Activated naive CD8-positive, alpha-beta T cell treated with anti-CD3 and anti-CD28 coated beads, Interleukin-2, amount 50 U/mL, for 24 hours (primary cell): ENCODE measurements around the gene CTNNB1.

Source experiments
- ATAC-seq: fragments of 150-1000 bp; cut with Tn5 transposase; one replicate; pipeline ENCODE4 v1.10.0; 2021
- DNase-seq: peaks from one replicate; pipeline ENCODE4 v3.0.0; 2021
- H3K27ac Mint-ChIP-seq: one replicate; pipeline ENCODE4 v1.8.0; 2021; ENCODE audit warnings: mild to moderate bottlenecking, mixed read lengths
- H3K27me3 Mint-ChIP-seq: one replicate; pipeline ENCODE4 v1.8.0; 2021; ENCODE audit warnings: mixed read lengths
- H3K36me3 Mint-ChIP-seq: one replicate; pipeline ENCODE4 v1.8.0; 2021; ENCODE audit warnings: low read depth, mixed read lengths
- H3K4me1 Mint-ChIP-seq: one replicate; pipeline ENCODE4 v1.8.0; 2021; ENCODE audit warnings: mixed read lengths
- H3K4me3 Mint-ChIP-seq: one replicate; pipeline ENCODE4 v1.8.0; 2021; ENCODE audit warnings: mild to moderate bottlenecking, moderate library complexity, mixed read lengths
- H3K9me3 Mint-ChIP-seq: one replicate; pipeline ENCODE4 v1.8.0; 2021; ENCODE audit warnings: mixed read lengths

The CTNNB1 gene

DNA sequence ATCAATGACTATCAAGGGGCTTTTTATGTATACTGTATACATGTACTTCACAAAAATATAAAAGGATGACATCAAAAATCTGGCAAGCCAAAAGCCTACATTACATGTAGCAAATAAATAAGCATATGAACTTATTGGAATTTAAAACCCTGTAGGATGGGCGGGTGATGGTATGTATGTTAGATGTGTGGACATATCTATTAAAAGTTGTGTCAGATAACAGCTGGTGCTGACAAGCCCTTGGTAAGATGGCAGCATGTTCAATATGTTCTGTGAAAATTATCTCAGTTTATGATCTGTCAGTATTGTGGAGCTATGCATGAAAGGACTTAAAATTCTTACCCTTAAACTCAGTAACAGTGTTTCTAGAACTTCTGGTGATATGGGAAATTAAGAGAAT is 20.1 kb downstream of the CTNNB1 start:
- Mint-ChIP-seq H3K27me3 (no peaks in the 10 kb centered on the region), H3K4me1 (peaks cover 77% of the 10 kb centered on the region), H3K36me3 (peaks cover 19% of the 10 kb centered on the region), H3K27ac (peak overlapping the region; percentile 74), H3K9me3 (no peaks in the 10 kb centered on the region), H3K4me3 (no peak overlapping the region)
- DNase-seq (no peak), ATAC-seq (no peak)

DNA sequence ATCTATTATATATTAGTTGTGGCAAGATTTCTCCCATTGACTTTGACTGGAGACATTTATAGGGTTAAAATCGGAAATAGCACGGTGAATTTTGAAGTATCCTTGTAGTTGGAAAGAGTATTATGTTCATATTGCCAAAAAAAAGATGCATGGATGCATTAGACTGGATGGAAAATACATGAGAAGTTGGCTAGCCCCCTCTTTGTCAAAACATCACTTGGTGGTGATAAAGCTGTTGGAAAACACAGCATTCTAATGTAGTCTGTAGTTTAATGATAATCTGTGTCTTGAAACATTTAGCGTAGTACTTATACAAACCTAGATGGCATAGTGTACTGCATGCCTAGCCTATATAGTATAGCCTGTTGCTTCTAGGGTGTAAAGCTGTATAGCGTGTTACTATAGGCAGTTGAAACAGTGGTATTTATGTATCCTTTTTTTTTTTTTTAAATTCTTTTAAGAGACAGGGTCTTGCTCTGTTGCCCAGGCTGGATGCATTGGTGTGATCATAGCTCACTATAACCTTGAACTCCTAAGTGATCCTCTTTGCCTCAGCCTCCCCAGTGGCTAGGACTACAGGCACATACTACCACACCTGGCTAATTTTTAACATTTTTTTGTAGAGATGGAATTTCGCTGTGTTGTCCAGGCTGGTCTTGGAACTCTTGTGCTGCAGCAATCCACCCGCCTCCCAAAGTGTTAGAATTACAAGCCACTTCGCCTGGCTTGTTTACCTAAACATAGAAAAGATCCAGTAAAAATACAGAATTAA is 21.8 kb downstream of the CTNNB1 start:
- Mint-ChIP-seq H3K27me3 (no peaks in the 10 kb centered on the region), H3K4me3 (no peak overlapping the region), H3K4me1 (peaks cover 67% of the 10 kb centered on the region), H3K36me3 (peaks cover 31% of the 10 kb centered on the region), H3K27ac (peak overlapping the region; percentile 16), H3K9me3 (no peaks in the 10 kb centered on the region)
- no peak for ATAC-seq
- no peak for DNase-seq

DNA sequence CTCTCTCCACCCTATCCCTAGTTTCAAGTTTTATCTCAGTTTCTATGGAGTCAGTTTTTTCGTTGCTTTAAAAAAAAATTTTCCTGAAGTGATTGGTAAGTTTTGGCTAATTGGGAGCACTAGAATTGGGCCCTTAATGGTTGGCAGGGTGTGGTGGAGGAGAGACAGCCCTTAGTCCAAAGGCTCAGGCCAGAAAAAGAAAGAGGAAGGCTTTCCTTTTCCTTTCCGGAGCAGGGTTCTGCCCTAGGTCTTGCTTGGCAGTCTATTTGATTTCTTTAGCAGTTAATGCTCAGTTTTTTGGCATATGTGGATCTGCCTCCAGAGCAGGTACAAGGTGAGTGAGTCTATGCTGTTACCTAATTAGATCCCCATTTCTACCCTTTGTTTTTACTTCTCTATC is 22.7 kb downstream of the CTNNB1 start:
- ATAC-seq (no peak), DNase-seq (no peak)
- no peak overlapping the region for H3K4me3 Mint-ChIP-seq
- no peaks in the 10 kb centered on the region for H3K27me3 Mint-ChIP-seq
- H3K36me3 Mint-ChIP-seq, result peaks cover 40% of the 10 kb centered on the region
- peaks cover 62% of the 10 kb centered on the region for H3K4me1 Mint-ChIP-seq
- no peaks in the 10 kb centered on the region for H3K9me3 Mint-ChIP-seq
- H3K27ac Mint-ChIP-seq, result peak overlapping the region; percentile 10

DNA sequence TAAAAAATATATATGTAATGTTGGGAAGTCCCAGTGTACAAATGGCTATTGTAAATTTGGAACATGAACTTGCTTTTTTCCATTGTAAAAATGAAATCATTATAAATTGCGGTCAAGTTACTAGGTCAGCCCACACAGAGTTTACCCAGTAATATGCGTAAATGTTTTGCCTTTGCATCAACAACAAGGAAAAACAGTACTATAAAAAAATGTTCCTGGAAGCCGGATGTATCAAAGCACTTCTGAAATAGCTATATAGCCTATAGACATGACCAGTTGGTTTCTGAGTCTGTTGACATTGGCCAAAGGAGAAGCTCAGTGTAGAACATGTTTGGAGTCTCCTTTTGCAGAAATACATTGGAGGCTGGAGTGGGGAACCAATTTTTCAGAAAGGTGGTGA is 23.2 kb downstream of the CTNNB1 start:
- no peak overlapping the region for H3K27ac Mint-ChIP-seq
- no peaks in the 10 kb centered on the region for H3K9me3 Mint-ChIP-seq
- H3K4me3 Mint-ChIP-seq, result no peak overlapping the region

DNA sequence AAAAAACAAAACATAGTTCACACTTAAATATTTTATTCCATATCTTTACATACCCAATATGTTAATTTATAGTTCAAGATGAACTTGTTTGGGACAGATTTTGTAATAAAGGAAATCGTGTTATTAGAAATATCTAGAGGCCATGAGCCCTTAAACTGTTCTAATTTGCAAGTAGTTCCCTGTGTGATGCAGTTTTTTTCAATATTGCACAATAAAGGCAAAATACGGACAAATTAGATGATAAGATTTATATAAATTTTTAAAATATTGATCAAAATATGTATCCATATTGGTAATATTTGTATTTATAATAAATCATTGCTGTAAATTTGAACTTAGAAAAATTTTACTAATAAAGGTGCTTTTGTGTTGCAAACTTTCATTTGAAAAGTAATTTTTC is 23.8 kb downstream of the CTNNB1 start:
- no peak overlapping the region for H3K27ac Mint-ChIP-seq
- no peaks in the 10 kb centered on the region for H3K9me3 Mint-ChIP-seq
- DNase-seq (no peak), ATAC-seq (no peak)
- H3K36me3 Mint-ChIP-seq, result peaks cover 48% of the 10 kb centered on the region
- H3K4me3 Mint-ChIP-seq, result no peak overlapping the region
- H3K27me3 Mint-ChIP-seq, result no peaks in the 10 kb centered on the region
- H3K4me1 Mint-ChIP-seq, result peaks cover 51% of the 10 kb centered on the region

More for the DNA sequence above, 23.2 kb downstream of the CTNNB1 start:
- ATAC-seq, result no peak
- no peak for DNase-seq
- Mint-ChIP-seq H3K4me1 (peaks cover 57% of the 10 kb centered on the region), H3K36me3 (peaks cover 43% of the 10 kb centered on the region), H3K27me3 (no peaks in the 10 kb centered on the region)

DNA sequence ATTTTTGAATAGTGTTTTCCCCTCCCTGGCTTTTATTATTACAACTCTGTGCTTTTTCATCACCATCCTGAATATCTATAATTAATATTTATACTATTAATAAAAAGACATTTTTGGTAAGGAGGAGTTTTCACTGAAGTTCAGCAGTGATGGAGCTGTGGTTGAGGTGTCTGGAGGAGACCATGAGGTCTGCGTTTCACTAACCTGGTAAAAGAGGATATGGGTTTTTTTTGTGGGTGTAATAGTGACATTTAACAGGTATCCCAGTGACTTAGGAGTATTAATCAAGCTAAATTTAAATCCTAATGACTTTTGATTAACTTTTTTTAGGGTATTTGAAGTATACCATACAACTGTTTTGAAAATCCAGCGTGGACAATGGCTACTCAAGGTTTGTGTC is 24.4 kb downstream of the CTNNB1 start:
- no peak for ATAC-seq
- Mint-ChIP-seq H3K27me3 (no peaks in the 10 kb centered on the region), H3K9me3 (no peaks in the 10 kb centered on the region), H3K27ac (peak overlapping the region; percentile 22), H3K4me3 (no peak overlapping the region), H3K4me1 (peaks cover 50% of the 10 kb centered on the region), H3K36me3 (peaks cover 54% of the 10 kb centered on the region)
- no peak for DNase-seq

DNA sequence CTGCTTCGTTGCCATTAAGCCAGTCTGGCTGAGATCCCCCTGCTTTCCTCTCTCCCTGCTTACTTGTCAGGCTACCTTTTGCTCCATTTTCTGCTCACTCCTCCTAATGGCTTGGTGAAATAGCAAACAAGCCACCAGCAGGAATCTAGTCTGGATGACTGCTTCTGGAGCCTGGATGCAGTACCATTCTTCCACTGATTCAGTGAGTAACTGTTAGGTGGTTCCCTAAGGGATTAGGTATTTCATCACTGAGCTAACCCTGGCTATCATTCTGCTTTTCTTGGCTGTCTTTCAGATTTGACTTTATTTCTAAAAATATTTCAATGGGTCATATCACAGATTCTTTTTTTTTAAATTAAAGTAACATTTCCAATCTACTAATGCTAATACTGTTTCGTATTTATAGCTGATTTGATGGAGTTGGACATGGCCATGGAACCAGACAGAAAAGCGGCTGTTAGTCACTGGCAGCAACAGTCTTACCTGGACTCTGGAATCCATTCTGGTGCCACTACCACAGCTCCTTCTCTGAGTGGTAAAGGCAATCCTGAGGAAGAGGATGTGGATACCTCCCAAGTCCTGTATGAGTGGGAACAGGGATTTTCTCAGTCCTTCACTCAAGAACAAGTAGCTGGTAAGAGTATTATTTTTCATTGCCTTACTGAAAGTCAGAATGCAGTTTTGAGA is 25.0 kb downstream of the CTNNB1 start:
- ATAC-seq (no peak), DNase-seq (no peak)
- Mint-ChIP-seq H3K9me3 (no peaks in the 10 kb centered on the region), H3K27ac (peak overlapping the region; percentile 22), H3K27me3 (no peaks in the 10 kb centered on the region), H3K4me1 (peaks cover 45% of the 10 kb centered on the region), H3K36me3 (peaks cover 60% of the 10 kb centered on the region), H3K4me3 (no peak overlapping the region)

DNA sequence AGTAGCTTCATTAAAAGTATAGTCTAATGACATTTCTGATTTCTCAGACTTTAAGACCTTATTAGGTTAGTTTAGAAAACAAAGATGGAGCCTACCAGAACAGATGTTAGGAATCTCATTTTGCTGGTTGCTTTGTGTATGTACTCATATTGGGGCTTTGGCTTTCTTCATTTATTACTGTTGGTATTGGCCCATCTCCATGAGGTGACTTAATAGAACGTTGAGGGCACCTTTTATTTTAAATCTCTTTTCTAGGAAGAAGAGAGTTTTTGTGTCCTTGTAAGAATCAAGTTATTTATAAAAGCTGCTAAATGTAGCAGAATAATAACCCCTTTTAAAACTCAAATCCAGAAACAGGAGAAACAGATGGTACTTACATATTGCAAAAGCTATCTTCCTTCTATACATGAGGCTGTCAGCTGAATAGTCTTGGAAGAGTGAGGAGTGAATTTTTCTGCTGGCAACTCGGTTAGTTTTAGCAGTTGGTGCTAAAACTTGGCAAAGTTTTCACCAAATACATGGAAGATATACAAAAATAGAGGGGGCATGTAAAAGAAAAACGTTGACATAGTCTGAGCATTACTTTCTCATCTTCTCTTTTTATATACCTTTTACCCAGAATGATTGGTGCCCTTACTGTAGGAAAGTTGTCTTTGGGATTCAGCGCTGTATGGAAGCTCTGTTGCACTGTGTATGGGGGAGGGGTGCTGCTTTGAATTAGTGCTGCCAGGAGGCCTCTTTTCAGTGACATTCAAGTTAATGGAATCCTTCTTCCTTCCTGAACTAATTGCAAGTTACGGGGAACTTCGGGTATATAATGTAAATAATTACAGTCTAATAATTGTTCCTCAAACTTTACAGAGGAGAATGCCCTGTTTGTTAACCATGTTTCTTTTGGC is 35.8 kb downstream of the CTNNB1 start:
- Mint-ChIP-seq H3K4me1 (peaks cover 2% of the 10 kb centered on the region), H3K36me3 (peaks cover 83% of the 10 kb centered on the region), H3K27ac (no peak overlapping the region), H3K27me3 (no peaks in the 10 kb centered on the region), H3K9me3 (no peaks in the 10 kb centered on the region), H3K4me3 (no peak overlapping the region)
- DNase-seq, result no peak
- ATAC-seq, result no peak

DNA sequence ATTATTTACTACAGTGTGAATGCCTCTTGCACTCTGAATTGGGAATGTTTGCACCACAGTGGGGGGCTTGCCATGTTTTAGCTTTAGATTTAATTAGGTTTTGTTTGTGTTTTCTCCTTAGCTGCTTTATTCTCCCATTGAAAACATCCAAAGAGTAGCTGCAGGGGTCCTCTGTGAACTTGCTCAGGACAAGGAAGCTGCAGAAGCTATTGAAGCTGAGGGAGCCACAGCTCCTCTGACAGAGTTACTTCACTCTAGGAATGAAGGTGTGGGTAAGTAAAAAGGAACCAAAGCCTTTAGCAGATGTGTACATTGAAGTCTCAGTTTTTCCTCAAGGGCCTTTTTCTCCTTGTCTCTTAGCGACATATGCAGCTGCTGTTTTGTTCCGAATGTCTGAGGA is 36.9 kb downstream of the CTNNB1 start:
- ATAC-seq (no peak), DNase-seq (no peak)
- no peak overlapping the region for H3K27ac Mint-ChIP-seq
- no peaks in the 10 kb centered on the region for H3K27me3 Mint-ChIP-seq
- no peaks in the 10 kb centered on the region for H3K9me3 Mint-ChIP-seq
- no peak overlapping the region for H3K4me3 Mint-ChIP-seq
- H3K4me1 Mint-ChIP-seq, result peaks cover 2% of the 10 kb centered on the region
- peaks cover 84% of the 10 kb centered on the region for H3K36me3 Mint-ChIP-seq

DNA sequence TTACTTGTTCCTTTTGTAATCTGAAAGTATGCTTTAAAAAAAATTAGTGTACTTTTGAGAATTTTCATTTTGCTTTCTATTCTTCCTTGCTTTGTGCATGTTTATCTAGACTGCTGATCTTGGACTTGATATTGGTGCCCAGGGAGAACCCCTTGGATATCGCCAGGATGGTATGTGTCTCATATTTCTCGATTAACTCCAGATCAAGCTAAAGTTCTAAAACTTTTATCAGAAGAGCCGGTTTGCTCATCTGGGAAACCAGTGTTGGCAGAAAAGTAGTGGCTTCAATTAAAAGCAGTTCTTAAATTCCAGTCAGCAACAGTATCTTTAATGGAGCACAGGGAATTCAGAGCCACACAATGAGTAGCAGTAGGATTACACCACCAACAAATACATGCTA is 38.6 kb downstream of the CTNNB1 start:
- no peak for ATAC-seq
- no peaks in the 10 kb centered on the region for H3K27me3 Mint-ChIP-seq
- no peak for DNase-seq
- H3K36me3 Mint-ChIP-seq, result peaks cover 75% of the 10 kb centered on the region
- peaks cover 2% of the 10 kb centered on the region for H3K4me1 Mint-ChIP-seq
- no peak overlapping the region for H3K4me3 Mint-ChIP-seq
- H3K9me3 Mint-ChIP-seq, result no peaks in the 10 kb centered on the region
- no peak overlapping the region for H3K27ac Mint-ChIP-seq

DNA sequence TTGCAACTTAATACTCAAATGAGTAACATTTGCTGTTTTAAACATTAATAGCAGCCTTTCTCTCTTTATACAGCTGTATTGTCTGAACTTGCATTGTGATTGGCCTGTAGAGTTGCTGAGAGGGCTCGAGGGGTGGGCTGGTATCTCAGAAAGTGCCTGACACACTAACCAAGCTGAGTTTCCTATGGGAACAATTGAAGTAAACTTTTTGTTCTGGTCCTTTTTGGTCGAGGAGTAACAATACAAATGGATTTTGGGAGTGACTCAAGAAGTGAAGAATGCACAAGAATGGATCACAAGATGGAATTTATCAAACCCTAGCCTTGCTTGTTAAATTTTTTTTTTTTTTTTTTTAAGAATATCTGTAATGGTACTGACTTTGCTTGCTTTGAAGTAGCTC is 40.3 kb downstream of the CTNNB1 start:
- H3K4me1 Mint-ChIP-seq, result peaks cover 2% of the 10 kb centered on the region
- H3K4me3 Mint-ChIP-seq, result no peak overlapping the region
- H3K27me3 Mint-ChIP-seq, result no peaks in the 10 kb centered on the region
- ATAC-seq (no peak), DNase-seq (no peak)
- H3K36me3 Mint-ChIP-seq, result peaks cover 59% of the 10 kb centered on the region
- H3K27ac Mint-ChIP-seq, result peak overlapping the region; percentile 49
- H3K9me3 Mint-ChIP-seq, result no peaks in the 10 kb centered on the region

DNA sequence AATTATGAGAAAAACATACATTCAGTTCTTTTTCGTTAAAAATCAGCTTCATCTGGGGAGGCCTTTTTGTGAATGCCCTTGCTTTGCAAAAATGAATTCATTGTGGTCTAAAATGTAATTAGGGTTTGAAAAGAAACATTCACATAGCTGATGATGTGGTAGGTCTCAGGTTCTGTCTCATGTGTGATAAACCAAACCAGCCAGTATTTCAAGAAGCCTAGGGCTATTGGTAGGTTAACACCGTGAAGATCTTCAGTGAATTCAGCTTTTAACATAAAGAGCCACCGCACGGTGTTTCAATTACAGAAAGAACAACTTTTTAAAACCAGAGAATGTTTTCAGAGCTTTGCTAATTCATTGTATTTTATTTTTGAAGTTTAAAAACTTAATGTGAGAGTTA is 41.9 kb downstream of the CTNNB1 start:
- ATAC-seq, result no peak
- no peaks in the 10 kb centered on the region for H3K9me3 Mint-ChIP-seq
- H3K36me3 Mint-ChIP-seq, result peaks cover 49% of the 10 kb centered on the region
- H3K4me1 Mint-ChIP-seq, result peaks cover 2% of the 10 kb centered on the region
- H3K27ac Mint-ChIP-seq, result no peak overlapping the region
- H3K4me3 Mint-ChIP-seq, result no peak overlapping the region
- no peaks in the 10 kb centered on the region for H3K27me3 Mint-ChIP-seq
- no peak for DNase-seq

DNA sequence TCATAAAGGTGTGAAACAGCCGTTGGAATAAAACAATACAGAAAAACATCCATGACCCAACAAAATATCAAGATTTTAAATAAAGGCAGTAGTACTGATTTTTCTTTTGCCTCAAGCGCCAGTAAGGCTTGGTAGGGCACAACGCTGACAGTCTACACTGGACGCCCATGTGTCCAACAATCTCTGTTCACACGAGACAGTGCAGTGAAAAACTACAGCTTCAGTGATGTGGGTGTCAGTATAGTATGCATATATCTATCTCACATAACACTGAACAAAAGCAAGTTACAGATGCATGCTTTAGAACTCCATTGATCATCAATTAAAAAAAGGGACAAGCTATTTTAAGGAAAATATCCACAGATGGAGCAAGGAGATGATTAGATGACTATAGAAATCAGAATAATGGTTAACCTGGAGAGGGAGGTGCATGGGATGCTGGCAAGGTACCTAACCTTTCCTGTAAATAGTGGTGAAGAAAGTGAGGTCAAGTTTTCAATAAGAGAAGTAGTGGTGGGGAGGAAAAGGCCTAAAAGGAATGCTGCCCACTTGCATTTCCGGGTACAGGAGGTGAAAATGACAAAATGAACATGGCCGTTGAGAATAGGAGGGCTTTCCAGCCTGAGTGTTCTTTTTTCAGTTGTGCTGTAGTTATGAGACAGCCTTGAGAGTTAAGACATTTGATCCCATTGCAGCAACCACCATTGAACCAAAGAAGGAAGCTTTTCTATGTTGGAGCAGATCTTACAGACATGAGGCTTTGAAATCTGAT is 42.7 kb downstream of the CTNNB1 start:
- no peak overlapping the region for H3K4me3 Mint-ChIP-seq
- H3K36me3 Mint-ChIP-seq, result peaks cover 43% of the 10 kb centered on the region
- DNase-seq (no peak), ATAC-seq (no peak)
- no peaks in the 10 kb centered on the region for H3K27me3 Mint-ChIP-seq
- H3K4me1 Mint-ChIP-seq, result peaks cover 2% of the 10 kb centered on the region
- H3K9me3 Mint-ChIP-seq, result no peaks in the 10 kb centered on the region
- H3K27ac Mint-ChIP-seq, result peak overlapping the region; percentile 5

DNA sequence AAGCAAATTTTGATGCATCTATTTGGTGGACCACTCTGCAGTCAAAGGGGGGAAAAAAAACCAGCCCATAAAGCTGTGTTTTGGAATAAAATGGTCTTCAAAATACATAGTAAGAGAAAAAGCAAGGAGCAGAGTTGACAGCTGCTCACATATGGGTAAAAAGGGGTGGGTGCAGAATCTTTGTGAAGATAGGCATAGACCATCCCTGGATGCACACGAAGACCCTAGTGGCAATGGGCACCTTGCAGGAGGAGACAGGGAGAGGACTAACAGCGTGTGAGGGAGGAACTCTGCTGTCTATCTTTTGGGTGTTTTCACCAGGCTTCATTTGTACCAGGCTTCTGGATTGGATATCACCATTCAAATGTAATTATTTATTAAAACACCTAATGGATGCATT is 43.9 kb downstream of the CTNNB1 start:
- H3K36me3 Mint-ChIP-seq, result peaks cover 31% of the 10 kb centered on the region
- H3K4me3 Mint-ChIP-seq, result no peak overlapping the region
- no peak overlapping the region for H3K27ac Mint-ChIP-seq
- ATAC-seq (no peak), DNase-seq (no peak)
- H3K4me1 Mint-ChIP-seq, result no peaks in the 10 kb centered on the region
- H3K27me3 Mint-ChIP-seq, result no peaks in the 10 kb centered on the region
- no peaks in the 10 kb centered on the region for H3K9me3 Mint-ChIP-seq
